Neutrophil (primary cell): ENCODE results near the gene GLE1.
"Not testable (repeated sequence)": the region's sequence is repeated elsewhere in the genome, so short reads cannot be mapped to it uniquely, and the experiment has no call there.

Experiments used
- H3K27ac ChIP-seq: fragments of 200-600 bp; sonication (generic); 2 replicates; pipeline ENCODE4 v1.5.1; 2016; ENCODE audit warnings: mild to moderate bottlenecking, moderate library complexity
- H3K27me3 ChIP-seq: fragments of 200-600 bp; sonication (generic); 2 replicates; pipeline ENCODE4 v1.6.0; 2016; ENCODE audit warnings: mild to moderate bottlenecking
- H3K36me3 ChIP-seq: fragments of 200-600 bp; sonication (generic); 2 replicates; pipeline ENCODE4 v1.5.1; 2017
- H3K4me1 ChIP-seq, 2 experiments: fragments of 200-600 bp in 1 of 2; sonication (generic) in 1 of 2; 1 replicate in 1 of 2; 2 replicates in 1 of 2; pipeline versions ENCODE4 v1.5.1 to v1.6.1; 2013 to 2016; ENCODE audit warnings: low read depth in 1 of 2, low read length in 1 of 2, mild to moderate bottlenecking in 1 of 2, moderate library complexity in 1 of 2; ENCODE audit not compliant: control insufficient read depth in 1 of 2, insufficient read depth in 1 of 2
- H3K4me3 ChIP-seq, 2 experiments: fragments of 200-600 bp in 1 of 2; sonication (generic) in 1 of 2; 1 replicate in 1 of 2; 2 replicates in 1 of 2; pipeline ENCODE4 v1.5.1; 2013 to 2016; ENCODE audit warnings: low read depth in 1 of 2, low read length in 1 of 2, mild to moderate bottlenecking in 1 of 2, moderate library complexity in 1 of 2
- H3K9me3 ChIP-seq: fragments of 200-600 bp; sonication (generic); 2 replicates; pipeline ENCODE4 v1.5.1; 2016
- CTCF ChIP-seq: fragments of 200-600 bp; sonication (generic); IDR thresholded peaks from 2 replicates; pipeline ENCODE4 v1.5.1; 2016; ENCODE audit warnings: antibody characterized with exemption

GLE1 gene

GRCh38 chr9:128575916-128576315 lies 71.4 kb downstream of the GLE1 start:
- H3K27ac ChIP-seq, result no peak overlapping the region
- no peaks in the 10 kb centered on the region for H3K9me3 ChIP-seq
- TF ChIP-seq CTCF, result no peak
- H3K36me3 ChIP-seq, result peaks cover 85% of the 10 kb centered on the region
- no peaks in the 10 kb centered on the region for H3K27me3 ChIP-seq
- H3K4me1 ChIP-seq, result no peaks in the 10 kb centered on the region
- no peak overlapping the region for H3K4me3 ChIP-seq

DNA sequence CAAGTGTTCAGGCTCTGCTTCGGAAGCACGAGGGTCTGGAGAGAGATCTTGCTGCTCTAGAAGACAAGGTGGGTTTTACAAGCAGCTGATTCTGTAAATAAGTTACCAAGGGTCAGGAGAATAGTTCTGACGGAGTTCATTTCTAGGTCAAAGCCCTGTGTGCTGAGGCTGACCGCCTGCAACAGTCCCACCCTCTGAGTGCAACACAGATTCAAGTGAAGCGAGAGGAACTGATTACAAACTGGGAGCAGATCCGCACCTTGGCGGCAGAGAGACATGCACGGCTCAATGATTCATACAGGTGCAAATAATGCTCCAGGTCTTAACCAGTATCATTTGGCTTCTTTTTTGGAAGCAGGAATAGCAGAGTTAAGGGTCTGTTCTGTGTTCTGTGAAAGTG lies 72.7 kb downstream of the GLE1 start:
- Histone ChIP-seq H3K4me3 (no peak overlapping the region), H3K9me3 (no peaks in the 10 kb centered on the region), H3K4me1 (no peaks in the 10 kb centered on the region), H3K36me3 (peaks cover 90% of the 10 kb centered on the region), H3K27ac (no peak overlapping the region), H3K27me3 (no peaks in the 10 kb centered on the region)
- TF ChIP-seq CTCF, result no peak

DNA sequence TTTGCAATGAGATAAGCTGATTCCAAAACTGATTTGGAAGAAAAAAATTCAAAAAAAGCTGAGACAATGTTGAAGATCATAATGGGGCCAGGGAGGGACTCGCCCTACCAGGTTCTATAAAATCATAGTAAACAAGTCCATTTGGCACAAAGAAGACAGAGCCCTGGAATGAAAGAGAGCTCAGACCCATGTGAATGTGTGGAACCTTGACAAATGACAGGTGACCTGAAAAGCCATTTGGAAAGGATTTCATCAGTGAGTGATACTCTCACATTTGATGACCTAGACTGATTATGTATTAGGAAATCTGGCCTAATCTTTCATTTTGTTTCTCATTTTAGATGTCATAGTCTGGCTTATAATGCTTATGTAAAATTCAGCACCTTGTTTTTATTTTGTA lies 74.7 kb downstream of the GLE1 start:
- Histone ChIP-seq H3K4me1 (no peaks in the 10 kb centered on the region), H3K4me3 (no peak overlapping the region), H3K27ac (no peak overlapping the region), H3K27me3 (no peaks in the 10 kb centered on the region), H3K36me3 (peaks cover 99% of the 10 kb centered on the region), H3K9me3 (no peaks in the 10 kb centered on the region)
- TF ChIP-seq CTCF, result no peak

DNA sequence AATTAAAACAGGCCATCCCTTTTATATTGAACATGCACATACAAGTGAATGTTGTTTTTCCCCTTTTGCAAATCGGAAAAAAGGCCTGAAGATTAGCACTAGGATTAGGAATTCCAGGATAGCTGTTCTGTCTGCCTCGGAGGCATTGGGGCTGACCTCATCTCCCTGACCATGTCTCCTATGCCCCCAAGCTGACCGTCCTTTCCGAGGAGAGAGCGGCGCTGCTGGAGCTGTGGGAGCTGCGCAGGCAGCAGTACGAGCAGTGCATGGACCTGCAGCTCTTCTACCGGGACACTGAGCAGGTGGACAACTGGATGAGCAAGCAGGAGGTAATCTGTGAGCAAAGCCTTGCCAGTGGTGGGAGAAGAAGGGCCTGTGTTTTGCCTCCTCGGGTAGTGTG lies 76.2 kb downstream of the GLE1 start:
- no peaks in the 10 kb centered on the region for H3K4me1 ChIP-seq
- peaks cover 99% of the 10 kb centered on the region for H3K36me3 ChIP-seq
- H3K27me3 ChIP-seq, result no peaks in the 10 kb centered on the region
- H3K27ac ChIP-seq, result no peak overlapping the region
- no peak overlapping the region for H3K4me3 ChIP-seq
- no peak for TF ChIP-seq CTCF
- H3K9me3 ChIP-seq, result no peaks in the 10 kb centered on the region

DNA sequence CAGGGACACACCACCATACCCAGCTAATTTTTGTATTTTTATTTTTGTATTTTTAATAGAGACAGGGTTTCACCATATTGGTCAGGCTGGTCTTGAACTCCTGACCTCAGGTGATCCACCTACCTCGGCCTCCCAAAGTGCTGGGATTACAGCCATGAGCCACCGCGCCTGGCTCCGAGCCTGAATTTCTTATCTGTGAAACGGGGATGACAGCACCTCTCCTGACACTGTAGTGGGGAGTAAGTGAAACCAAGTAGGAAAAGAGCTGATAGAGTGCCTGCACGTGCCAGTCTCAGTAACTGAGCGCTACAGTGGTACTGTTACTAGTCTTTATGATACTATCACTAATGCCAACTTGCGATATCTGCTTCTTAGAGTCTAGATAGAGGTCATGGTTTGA lies 80.6 kb downstream of the GLE1 start:
- not testable (repeated sequence) for H3K27me3 ChIP-seq, H3K27ac ChIP-seq, H3K4me3 ChIP-seq, H3K4me1 ChIP-seq, H3K9me3 ChIP-seq
- H3K36me3 ChIP-seq, result peaks cover 99% of the 10 kb centered on the region

DNA sequence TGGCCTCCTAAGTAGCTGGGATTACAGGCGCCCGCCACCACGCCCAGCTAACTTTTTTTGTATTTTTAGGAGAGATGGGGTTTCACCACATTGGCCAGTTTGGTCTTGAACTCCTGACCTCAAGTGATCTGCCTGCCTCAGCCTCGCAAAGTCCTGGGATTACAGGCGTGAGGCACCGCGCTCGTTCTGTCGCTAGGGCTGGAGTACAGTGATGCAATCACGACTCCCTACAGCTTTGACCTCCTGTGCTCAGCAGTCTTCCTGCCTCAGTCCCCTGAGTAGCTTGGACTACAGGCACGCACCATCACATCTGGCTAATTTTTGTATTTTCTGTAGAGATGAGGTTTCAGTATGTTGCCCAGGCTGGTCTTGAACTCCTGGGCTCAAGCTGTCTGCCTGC lies 82.4 kb downstream of the GLE1 start:
- not testable (repeated sequence) for H3K4me1 ChIP-seq, H3K4me3 ChIP-seq, H3K27ac ChIP-seq, H3K9me3 ChIP-seq, H3K27me3 ChIP-seq
- H3K36me3 ChIP-seq, result peaks cover 99% of the 10 kb centered on the region

DNA sequence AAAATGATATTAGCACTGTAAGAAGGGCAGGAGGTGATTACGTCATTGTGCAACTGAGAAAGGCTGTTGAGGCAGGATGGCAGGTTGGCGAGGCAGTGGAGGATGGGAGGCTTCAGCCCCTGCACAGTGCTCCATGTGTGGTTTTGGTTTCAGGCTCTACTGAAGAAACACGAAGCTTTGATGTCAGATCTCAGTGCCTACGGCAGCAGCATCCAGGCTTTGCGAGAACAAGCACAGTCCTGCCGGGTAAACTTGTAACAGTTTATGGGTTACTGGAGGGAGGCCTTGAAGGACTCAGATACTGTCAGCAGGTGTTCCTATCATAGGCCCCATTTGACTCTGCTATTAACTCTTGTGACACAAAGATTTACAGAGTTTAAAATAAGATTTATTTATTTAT lies 82.9 kb downstream of the GLE1 start:
- Histone ChIP-seq H3K36me3 (peaks cover 99% of the 10 kb centered on the region), H3K4me1 (no peaks in the 10 kb centered on the region), H3K27me3 (no peaks in the 10 kb centered on the region), H3K4me3 (no peak overlapping the region), H3K9me3 (no peaks in the 10 kb centered on the region), H3K27ac (no peak overlapping the region)
- TF ChIP-seq CTCF, result no peak
